VCaP (cell line): Measurements from ENCODE around the gene GOLPH3L.
A peak's percentile ranks its signal among the peaks of the same experiment; 100 is the strongest.

Source experiments
- H3K27ac ChIP-seq: fragments of 450-650 bp; 2 replicates; pipeline ENCODE4 v1.5.1; 2017
- CTCF ChIP-seq: fragments of 450-650 bp; conservative IDR thresholded peaks from 2 replicates; pipeline ENCODE4 v1.5.1; 2017; ENCODE audit warnings: mild to moderate bottlenecking, moderate library complexity

Gene GOLPH3L

GRCh38 chr1:150708595-150708994 lies 11.6 kb upstream of the GOLPH3L start:
- no peak overlapping the region for H3K27ac ChIP-seq
- TF ChIP-seq CTCF, result no peak

GRCh38 chr1:150706091-150706490 lies 9.1 kb upstream of the GOLPH3L start:
- no peak for TF ChIP-seq CTCF
- H3K27ac ChIP-seq, result no peak overlapping the region

GRCh38 chr1:150703427-150703826 lies 6.5 kb upstream of the GOLPH3L start:
- no peak for TF ChIP-seq CTCF

GRCh38 chr1:150696590-150696989 lies 364 bp downstream of the GOLPH3L start:
- H3K27ac ChIP-seq, result peak overlapping the region; percentile 66

More at GRCh38 chr1:150703427-150703826, 6.5 kb upstream of the GOLPH3L start:
- no peak overlapping the region for H3K27ac ChIP-seq

GRCh38 chr1:150696162-150696561 lies 792 bp downstream of the GOLPH3L start:
- peak overlapping the region; percentile 66 for H3K27ac ChIP-seq
- no peak for TF ChIP-seq CTCF

More at GRCh38 chr1:150696590-150696989, 364 bp downstream of the GOLPH3L start:
- TF ChIP-seq CTCF, result no peak

- peak overlapping the region; percentile 66 for H3K27ac ChIP-seq
- TF ChIP-seq CTCF, result no peak
Measured at GRCh38 chr1:150695561-150695960, 1.4 kb downstream of the GOLPH3L start.

- H3K27ac ChIP-seq, result peak overlapping the region; percentile 62
- TF ChIP-seq CTCF, result no peak
Measured at GRCh38 chr1:150692720-150693119, 4.2 kb downstream of the GOLPH3L start.
